Loucy (cell line): ENCODE measurements around the gene TPCN1.

Experiments used
- EZH2phosphoT487 ChIP-seq: fragments of 200-600 bp; IDR thresholded peaks from 2 replicates; pipeline ENCODE4 v1.6.1; 2018; ENCODE audit warnings: antibody characterized with exemption, mild to moderate bottlenecking, moderate library complexity, borderline replicate concordance
- TF ChIP-seq, protein P1 (sequence below): fragments of 200-600 bp; sonication (generic); conservative IDR thresholded peaks from 2 replicates; pipeline ENCODE4 v1.5.1; 2014; ENCODE audit warnings: mild to moderate bottlenecking, antibody characterized with exemption, low read length

DNA sequence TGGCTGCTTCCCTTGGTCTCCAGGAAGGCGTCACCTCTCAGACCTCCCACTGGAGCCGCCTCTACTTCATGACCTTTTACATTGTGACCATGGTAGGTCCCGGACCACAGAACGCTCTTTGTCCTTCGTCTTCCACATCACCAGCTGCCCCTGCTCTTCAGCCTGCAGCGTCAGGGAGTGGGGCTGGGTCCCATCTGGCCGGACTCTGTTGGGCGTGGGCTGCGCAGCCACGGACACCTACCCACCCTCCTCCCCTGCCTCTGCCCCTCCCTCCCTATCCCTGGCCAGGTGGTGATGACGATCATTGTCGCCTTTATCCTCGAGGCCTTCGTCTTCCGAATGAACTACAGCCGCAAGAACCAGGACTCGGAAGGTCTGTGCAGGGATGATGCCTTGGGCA lies 70.3 kb downstream of the TPCN1 start:
- TF ChIP-seq, protein P1, sequence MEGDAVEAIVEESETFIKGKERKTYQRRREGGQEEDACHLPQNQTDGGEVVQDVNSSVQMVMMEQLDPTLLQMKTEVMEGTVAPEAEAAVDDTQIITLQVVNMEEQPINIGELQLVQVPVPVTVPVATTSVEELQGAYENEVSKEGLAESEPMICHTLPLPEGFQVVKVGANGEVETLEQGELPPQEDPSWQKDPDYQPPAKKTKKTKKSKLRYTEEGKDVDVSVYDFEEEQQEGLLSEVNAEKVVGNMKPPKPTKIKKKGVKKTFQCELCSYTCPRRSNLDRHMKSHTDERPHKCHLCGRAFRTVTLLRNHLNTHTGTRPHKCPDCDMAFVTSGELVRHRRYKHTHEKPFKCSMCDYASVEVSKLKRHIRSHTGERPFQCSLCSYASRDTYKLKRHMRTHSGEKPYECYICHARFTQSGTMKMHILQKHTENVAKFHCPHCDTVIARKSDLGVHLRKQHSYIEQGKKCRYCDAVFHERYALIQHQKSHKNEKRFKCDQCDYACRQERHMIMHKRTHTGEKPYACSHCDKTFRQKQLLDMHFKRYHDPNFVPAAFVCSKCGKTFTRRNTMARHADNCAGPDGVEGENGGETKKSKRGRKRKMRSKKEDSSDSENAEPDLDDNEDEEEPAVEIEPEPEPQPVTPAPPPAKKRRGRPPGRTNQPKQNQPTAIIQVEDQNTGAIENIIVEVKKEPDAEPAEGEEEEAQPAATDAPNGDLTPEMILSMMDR = no peak
- TF ChIP-seq EZH2phosphoT487 = no peak
